Measurements from ENCODE around the gene TTC39B. TPM values are rescaled to one million over a fixed set of nuclear protein-coding genes. Genes with fewer than 3 reads are reported as not detected.

The TTC39B gene
- total RNA-seq, 1 donor from 2014 or later = 8.7 TPM

DNA sequence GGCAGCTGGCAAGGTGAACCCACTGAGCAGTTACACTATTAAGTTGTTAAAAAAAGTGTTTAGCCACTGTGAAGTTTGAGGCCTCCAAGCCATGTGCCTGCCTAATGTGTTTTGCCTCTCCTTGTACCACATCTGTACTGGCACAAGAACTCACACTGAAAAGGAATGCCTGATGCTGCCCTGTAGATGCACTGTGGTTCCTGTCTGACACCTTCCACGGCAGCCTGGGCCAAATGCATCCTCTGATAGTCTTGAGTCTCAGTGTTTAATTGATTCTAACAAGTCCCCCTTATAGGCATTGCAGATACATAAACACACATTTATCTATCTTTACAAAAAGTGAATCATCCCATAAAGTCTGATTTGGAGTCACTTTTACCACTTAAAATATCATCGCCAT is 169.9 kb downstream of the TTC39B start:
- FAIRE-seq (no peak), DNase-seq (ENCODE audit: low read depth) (no peak)
- no peak overlapping the region for H3K4me3 ChIP-seq (ENCODE audit: low read depth, low read length)
- no peaks in the 10 kb centered on the region for H3K36me3 ChIP-seq (ENCODE audit: control insufficient read depth, insufficient read depth, low read length)
- H3K27me3 ChIP-seq (ENCODE audit: control insufficient read depth, insufficient read depth, low read length) = no peaks in the 10 kb centered on the region
- TF ChIP-seq, protein P1, sequence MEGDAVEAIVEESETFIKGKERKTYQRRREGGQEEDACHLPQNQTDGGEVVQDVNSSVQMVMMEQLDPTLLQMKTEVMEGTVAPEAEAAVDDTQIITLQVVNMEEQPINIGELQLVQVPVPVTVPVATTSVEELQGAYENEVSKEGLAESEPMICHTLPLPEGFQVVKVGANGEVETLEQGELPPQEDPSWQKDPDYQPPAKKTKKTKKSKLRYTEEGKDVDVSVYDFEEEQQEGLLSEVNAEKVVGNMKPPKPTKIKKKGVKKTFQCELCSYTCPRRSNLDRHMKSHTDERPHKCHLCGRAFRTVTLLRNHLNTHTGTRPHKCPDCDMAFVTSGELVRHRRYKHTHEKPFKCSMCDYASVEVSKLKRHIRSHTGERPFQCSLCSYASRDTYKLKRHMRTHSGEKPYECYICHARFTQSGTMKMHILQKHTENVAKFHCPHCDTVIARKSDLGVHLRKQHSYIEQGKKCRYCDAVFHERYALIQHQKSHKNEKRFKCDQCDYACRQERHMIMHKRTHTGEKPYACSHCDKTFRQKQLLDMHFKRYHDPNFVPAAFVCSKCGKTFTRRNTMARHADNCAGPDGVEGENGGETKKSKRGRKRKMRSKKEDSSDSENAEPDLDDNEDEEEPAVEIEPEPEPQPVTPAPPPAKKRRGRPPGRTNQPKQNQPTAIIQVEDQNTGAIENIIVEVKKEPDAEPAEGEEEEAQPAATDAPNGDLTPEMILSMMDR (IDR thresholded peaks at IDR 0.05; ENCODE audit: insufficient read depth, low read length, severe bottlenecking) = no peak

DNA sequence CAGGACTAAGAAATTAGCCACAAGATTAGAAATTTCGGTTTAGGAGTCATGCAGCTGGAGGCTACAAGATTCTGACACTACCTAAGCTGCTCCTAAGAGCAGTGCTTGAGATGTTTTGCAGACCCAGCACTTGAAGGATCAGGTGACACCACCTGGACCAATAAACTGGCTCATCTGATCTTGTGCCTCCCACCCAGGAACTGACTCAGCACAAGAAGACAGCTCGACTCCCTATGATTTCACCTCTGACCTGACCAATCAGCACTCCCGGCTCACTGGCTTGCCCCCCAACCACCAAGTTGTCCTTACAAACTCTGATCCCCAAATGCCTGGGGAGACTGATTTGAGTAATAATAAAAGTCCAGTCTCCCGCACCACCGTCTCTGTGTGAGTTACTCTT is 170.4 kb downstream of the TTC39B start:
- no peaks in the 10 kb centered on the region for H3K36me3 ChIP-seq (ENCODE audit: control insufficient read depth, insufficient read depth, low read length)
- no peaks in the 10 kb centered on the region for H3K27me3 ChIP-seq (ENCODE audit: control insufficient read depth, insufficient read depth, low read length)
- TF ChIP-seq, protein P1 (IDR thresholded peaks at IDR 0.05; ENCODE audit: insufficient read depth, low read length, severe bottlenecking) = no peak
- DNase-seq (ENCODE audit: low read depth) (no peak), FAIRE-seq (no peak)
- no peak overlapping the region for H3K4me3 ChIP-seq (ENCODE audit: low read depth, low read length)

DNA sequence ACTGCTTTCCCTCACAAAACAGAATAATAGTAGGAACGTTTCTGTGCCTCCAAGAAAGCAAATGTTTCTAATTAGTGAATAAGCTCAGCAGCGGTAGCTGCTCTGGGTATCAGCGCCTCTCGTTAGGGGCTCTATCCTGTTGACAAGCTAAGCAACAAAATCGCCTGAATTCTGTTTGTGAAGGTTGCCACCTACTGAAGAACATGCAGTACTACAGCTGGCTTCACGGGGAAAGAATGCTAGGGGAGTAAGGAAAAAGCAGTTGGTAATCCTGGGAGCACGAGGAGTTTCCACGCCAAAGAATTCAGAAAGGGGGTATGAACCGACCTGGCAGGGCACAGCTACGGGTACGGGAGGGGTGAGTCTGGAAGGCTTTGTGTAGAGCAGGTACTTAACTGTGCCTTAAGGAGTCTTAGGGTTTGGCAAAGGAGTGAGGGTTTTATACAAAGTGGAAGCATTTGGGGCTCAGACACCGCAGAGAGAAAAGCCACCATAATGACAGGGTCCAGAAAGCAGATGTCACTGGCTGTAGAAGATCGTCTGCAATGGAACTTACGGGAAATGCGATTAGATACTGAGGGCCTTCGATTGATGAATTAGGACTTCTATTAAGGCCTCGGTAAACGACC is 171.7 kb downstream of the TTC39B start:
- FAIRE-seq (no peak), DNase-seq (ENCODE audit: low read depth) (peak; percentile 52)
- TF ChIP-seq, protein P1 (IDR thresholded peaks at IDR 0.05; ENCODE audit: insufficient read depth, low read length, severe bottlenecking) = peak; percentile 79
- no peaks in the 10 kb centered on the region for H3K27me3 ChIP-seq (ENCODE audit: control insufficient read depth, insufficient read depth, low read length)
- H3K36me3 ChIP-seq (ENCODE audit: control insufficient read depth, insufficient read depth, low read length) = no peaks in the 10 kb centered on the region
- no peak overlapping the region for H3K4me3 ChIP-seq (ENCODE audit: low read depth, low read length)

DNA sequence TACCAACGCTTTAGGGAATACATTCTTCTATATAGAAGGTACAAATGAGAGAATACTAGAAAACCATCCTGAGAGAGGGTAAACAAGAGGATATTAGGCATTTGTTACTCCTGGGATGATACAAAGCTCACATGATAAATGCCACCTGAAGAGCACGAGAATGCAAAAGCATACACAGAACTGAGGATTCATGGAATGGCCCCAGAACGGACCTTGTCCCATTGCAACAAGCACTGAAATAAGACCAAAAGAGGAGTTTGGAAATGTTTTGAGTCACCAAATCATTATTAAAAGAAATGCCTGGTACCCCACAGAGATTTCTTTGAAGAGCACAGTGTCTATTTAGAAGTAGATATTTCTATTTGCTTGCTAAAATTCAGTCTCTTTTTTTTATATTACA is 173.5 kb downstream of the TTC39B start:
- Histone ChIP-seq H3K27me3 (ENCODE audit: control insufficient read depth, insufficient read depth, low read length) (no peaks in the 10 kb centered on the region), H3K36me3 (ENCODE audit: control insufficient read depth, insufficient read depth, low read length) (no peaks in the 10 kb centered on the region), H3K4me3 (ENCODE audit: low read depth, low read length) (no peak overlapping the region)
- DNase-seq (ENCODE audit: low read depth) (no peak), FAIRE-seq (no peak)
- TF ChIP-seq, protein P1 (IDR thresholded peaks at IDR 0.05; ENCODE audit: insufficient read depth, low read length, severe bottlenecking) = no peak

DNA sequence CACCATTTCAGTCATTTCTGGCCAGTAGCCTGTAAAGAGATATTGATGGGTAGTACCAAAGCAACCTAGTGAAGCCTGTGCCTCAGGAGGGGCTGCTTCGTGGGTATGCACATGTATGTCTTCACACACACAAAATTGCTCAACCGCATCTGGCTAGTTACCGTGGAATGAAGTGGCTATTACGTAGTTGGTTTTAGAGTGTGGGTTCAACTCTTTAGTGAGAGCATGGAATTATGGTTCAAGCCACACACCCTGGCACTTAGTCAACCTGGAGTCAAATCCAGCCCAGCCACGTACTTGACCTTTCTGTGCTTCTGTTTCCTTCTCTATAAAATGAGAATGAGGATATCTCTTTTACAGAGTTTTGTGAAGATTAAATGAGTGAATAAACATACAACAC is 174.9 kb downstream of the TTC39B start:
- no peak for FAIRE-seq
- no peaks in the 10 kb centered on the region for H3K36me3 ChIP-seq (ENCODE audit: control insufficient read depth, insufficient read depth, low read length)
- H3K4me3 ChIP-seq (ENCODE audit: low read depth, low read length) = no peak overlapping the region
- DNase-seq (ENCODE audit: low read depth) = no peak
- H3K27me3 ChIP-seq (ENCODE audit: control insufficient read depth, insufficient read depth, low read length) = no peaks in the 10 kb centered on the region
- TF ChIP-seq, protein P1 (IDR thresholded peaks at IDR 0.05; ENCODE audit: insufficient read depth, low read length, severe bottlenecking) = no peak

DNA sequence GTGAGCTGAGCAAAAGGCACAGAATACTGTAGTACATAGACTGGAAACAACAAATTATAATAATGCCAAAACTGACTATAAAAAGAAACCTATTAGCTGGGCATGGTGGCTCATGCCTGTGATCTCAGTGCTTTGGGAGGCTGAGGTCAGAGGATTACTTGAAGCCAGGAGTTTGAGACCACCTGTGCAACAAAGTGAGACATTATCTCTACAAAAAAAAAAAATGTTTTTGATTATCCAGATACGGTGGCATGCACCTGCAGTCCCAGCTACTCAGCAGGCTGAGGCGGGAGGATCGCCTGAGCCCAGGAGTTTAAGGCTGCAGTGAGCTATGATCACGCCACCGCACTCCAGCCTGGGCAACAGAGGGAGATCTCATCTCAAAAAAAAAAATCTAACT is 175.9 kb downstream of the TTC39B start:
- DNase-seq (ENCODE audit: low read depth) = no peak
- Histone ChIP-seq H3K36me3 (ENCODE audit: control insufficient read depth, insufficient read depth, low read length) (no peaks in the 10 kb centered on the region), H3K4me3 (ENCODE audit: low read depth, low read length) (no peak overlapping the region), H3K27me3 (ENCODE audit: control insufficient read depth, insufficient read depth, low read length) (peaks cover 4% of the 10 kb centered on the region)
- TF ChIP-seq, protein P1 (IDR thresholded peaks at IDR 0.05; ENCODE audit: insufficient read depth, low read length, severe bottlenecking) = no peak
- no peak for FAIRE-seq

Data from bronchial epithelial cell (primary cell).